Inferior parietal cortex (tissue), 1 donor: Measurements from ENCODE around the gene ZFP3.
"Not testable (repeated sequence)": the region's sequence is repeated elsewhere in the genome, so short reads cannot be mapped to it uniquely, and the experiment has no call there.

Source experiments
- DNase-seq: peaks from one replicate; pipeline ENCODE4 v3.0.0-alpha.2; 2016; ENCODE audit errors: extremely low spot score

Gene ZFP3

GRCh38 chr17:5138616-5139457, 60.6 kb downstream of the ZFP3 start:
- no peak for DNase-seq

- no peak for DNase-seq
Observed at GRCh38 chr17:5139458-5139732, 61.1 kb downstream of the ZFP3 start.

- not testable (repeated sequence) for DNase-seq
Observed at GRCh38 chr17:5142877-5143276, 64.6 kb downstream of the ZFP3 start.
